ENCODE data around the gene OR8H1.

Gene OR8H1, protein sequence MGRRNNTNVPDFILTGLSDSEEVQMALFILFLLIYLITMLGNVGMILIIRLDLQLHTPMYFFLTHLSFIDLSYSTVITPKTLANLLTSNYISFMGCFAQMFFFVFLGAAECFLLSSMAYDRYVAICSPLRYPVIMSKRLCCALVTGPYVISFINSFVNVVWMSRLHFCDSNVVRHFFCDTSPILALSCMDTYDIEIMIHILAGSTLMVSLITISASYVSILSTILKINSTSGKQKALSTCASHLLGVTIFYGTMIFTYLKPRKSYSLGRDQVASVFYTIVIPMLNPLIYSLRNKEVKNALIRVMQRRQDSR

GRCh38 chr11:56292154-56292553, at the start of gene OR8H1:
OR8H1 (minus strand) TSS chr11:56292254; CDS start chr11:56291062, 1,192 bp downstream.
- DNase-seq (ENCODE audit: low spot score), result no peak

DNA sequence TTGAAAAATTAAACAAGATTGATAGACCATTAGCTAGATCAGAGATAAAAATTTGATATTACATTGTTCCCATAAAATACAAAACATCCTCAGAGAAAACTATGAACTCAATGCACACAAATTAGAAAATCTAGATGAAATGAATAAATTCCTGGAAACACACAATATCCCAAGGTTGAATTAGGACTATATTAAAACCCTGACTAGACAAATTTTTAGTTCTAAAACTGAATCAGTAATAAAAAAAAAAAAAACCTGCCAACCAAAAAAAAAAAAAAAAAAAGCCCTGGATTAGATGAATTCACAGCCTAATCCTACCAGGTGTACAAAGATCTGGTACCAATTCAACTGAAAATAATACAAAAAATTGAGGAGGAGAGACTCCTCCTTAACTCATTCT, 48.2 kb upstream of the OR8H1 start:
- DNase-seq (ENCODE audit: low spot score), result no peak

- no peak for DNase-seq (ENCODE audit: low spot score)
Observed at GRCh38 chr11:56333156-56333555, 41.1 kb upstream of the OR8H1 start.

- DNase-seq (ENCODE audit: low spot score), result no peak
Observed at GRCh38 chr11:56331861-56332491, 39.9 kb upstream of the OR8H1 start.

GRCh38 chr11:56314844-56315243, 22.8 kb upstream of the OR8H1 start, which contains the start of gene OR8K3:
OR8K3 (plus strand) TSS chr11:56315144; CDS start chr11:56318307, 3,163 bp downstream.
- DNase-seq (ENCODE audit: low spot score), result no peak

DNA sequence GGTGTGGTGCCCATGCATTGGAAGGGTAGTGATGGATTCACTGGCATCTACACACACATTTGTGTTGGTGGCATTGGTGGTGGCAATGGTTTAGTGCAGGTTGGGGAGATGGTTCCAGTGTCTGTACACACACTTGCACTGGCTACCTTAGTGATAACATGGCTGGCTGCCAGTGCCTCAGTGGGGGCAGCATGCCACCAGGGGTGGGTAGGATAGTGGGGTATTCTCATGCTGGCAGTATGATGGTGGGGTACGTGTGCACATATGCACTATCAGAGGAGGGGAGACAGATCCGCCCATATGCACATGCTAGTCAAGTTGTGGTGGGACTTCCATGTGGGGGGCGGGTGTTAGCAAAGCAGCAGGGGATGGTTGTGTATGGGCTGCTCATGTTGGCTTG, 15.8 kb upstream of the OR8H1 start:
- DNase-seq (ENCODE audit: low spot score), result no peak

- DNase-seq (ENCODE audit: low spot score), result no peak
Observed at GRCh38 chr11:56296898-56297297, 4.8 kb upstream of the OR8H1 start.

DNA sequence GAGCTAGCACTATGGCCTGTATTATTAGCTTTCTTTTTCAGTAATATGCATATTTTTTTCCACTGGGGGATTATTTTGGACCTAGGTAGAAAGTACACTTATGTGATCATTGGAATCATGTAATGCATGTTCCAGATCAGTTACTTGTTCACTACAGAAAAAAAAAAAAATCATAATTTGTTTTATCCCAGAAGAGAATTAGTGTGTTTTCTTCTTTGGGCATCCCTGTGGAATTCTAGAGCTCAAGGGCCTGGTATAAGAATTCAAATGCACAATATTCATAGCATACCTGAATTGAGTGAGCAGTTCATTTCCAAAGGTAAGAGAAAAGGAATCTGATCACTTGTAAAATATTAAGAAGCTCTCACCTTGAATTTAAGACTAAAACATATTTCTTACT, 18.2 kb downstream of the OR8H1 start, which contains the start of gene OR5T1:
Gene OR5T1, plus strand, starts transcription at position 301 of the 400 bp plus-strand sequence. CDS start 1,485 bp downstream, outside the sequence.
- DNase-seq (ENCODE audit: low spot score), result no peak

- DNase-seq (ENCODE audit: low spot score), result no peak
Observed at GRCh38 chr11:56271092-56271491, 21.0 kb downstream of the OR8H1 start.

DNA sequence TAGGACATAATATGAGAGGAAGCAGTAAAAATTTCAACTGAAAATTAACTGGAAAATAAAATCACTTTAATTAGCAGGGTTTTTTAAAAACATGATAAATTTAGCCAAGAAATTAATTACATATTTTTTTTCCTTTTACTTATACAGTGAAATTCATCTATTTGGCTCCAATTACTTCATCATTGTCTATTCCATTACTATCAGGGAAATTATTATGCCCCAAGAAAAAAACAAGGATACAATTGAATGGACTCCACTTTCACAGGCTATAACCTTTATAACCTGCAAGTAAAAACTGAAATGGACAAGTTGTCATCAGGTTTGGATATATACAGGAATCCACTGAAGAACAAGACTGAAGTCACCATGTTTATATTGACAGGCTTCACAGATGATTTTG, 40.1 kb downstream of the OR8H1 start, which contains the start of gene OR5T3:
Gene OR5T3, plus strand, starts transcription at position 301 of the 400 bp plus-strand sequence. Its CDS starts 0 bp downstream, at position 301.
- DNase-seq (ENCODE audit: low spot score), result no peak

All from Ammon's horn (tissue), 1 donor.